Ectodermal cell (in vitro differentiated cells): Measurements from ENCODE around the gene ARSB.
"Not testable (repeated sequence)": the region's sequence is repeated elsewhere in the genome, so short reads cannot be mapped to it uniquely, and the experiment has no call there.

ENCODE experiments used
- H3K27ac ChIP-seq: 2 replicates; pipeline ENCODE4 v1.7.0; 2013; ENCODE audit warnings: mild to moderate bottlenecking, low read depth, low read length; ENCODE audit not compliant: insufficient read depth, poor library complexity, severe bottlenecking
- H3K27me3 ChIP-seq: 2 replicates; pipeline ENCODE4 v1.7.0; 2013; ENCODE audit warnings: mild to moderate bottlenecking, low read length; ENCODE audit not compliant: insufficient read depth, control insufficient read depth, poor library complexity, severe bottlenecking
- H3K36me3 ChIP-seq: one replicate; pipeline ENCODE4 v1.7.0; 2013; ENCODE audit warnings: low read length; ENCODE audit not compliant: control insufficient read depth, insufficient read depth
- H3K4me1 ChIP-seq: one replicate; pipeline ENCODE4 v1.7.0; 2013; ENCODE audit warnings: low read length; ENCODE audit not compliant: control insufficient read depth, insufficient read depth
- H3K4me3 ChIP-seq: 2 replicates; pipeline ENCODE4 v1.7.0; 2013; ENCODE audit warnings: low read depth, low read length, control low read depth; ENCODE audit not compliant: insufficient read depth
- H3K9me3 ChIP-seq: 2 replicates; pipeline ENCODE4 v1.7.0; 2013; ENCODE audit warnings: mild to moderate bottlenecking, low read length, moderate library complexity; ENCODE audit not compliant: control insufficient read depth
- WGBS, 2 experiments: methylation state at CpG; one replicate each; pipeline ENCODE4 v1.1.7; 2013; ENCODE audit warnings: missing lambda C conversion rate in 2 of 2; 5-methylcytosine and 5-hydroxymethylcytosine counted together

The ARSB gene

DNA sequence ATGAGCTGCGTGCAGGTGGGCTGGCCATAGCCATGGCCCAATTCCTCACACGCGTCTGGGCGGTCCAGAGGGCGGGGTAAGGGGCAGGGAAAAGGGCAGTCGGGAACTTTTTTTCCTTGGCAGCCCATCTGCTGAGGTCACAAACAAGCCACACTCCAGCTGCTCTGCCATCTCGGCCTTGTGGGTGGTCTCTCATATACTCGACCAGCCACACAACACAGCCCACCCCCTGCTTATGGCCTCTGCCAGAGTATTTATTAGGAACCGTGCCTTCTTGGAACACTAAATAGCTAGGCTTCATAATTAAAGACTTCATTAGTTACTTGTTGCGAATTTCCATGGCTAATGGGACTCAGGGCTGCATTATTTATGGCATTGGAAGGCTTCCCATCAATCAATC is 238.1 kb downstream of the ARSB start:
- Histone ChIP-seq H3K27me3 (no peaks in the 10 kb centered on the region), H3K27ac (no peak overlapping the region), H3K4me3 (no peak overlapping the region), H3K4me1 (peaks cover 9% of the 10 kb centered on the region), H3K36me3 (no peaks in the 10 kb centered on the region), H3K9me3 (no peaks in the 10 kb centered on the region)
- 66 to 75% methylated on average over 10 of the region's 10 CpGs for WGBS, 2 experiments

DNA sequence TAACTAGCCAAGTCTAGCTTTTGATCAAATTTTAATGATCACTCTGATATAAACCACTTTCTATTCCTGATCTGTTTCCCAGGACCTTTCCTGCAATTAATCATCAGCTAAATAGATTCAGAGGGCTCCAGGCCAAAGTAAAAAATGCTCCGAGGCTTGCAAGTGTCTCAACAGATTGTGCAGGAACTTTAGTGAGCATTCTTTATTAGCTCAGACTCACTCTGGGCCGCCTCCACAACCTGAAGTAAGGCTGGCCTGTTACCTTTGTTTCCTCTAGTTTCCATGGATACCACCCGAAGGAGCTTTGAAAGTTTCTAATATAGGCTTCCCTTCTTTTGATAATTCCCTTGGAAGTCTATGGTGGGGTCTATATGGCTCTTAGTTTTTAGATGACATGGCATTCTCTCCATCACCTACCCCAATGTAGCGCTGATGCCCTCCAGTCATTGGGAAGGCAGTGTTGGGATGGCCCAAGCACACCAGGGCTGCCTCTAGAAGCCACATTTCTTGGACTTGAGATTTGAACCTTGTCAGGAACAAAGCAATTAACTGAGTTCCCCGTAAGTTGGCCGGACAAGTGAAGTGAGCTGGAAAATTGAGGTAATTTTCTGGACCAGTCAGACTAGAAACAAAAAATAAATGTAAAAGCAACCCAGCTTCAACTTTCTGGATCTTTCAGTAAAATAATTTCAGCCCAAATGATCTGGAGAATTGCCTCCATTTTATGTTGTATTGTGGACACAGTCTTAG is 238.9 kb downstream of the ARSB start:
- H3K4me1 ChIP-seq: peaks cover 9% of the 10 kb centered on the region
- no peaks in the 10 kb centered on the region for H3K9me3 ChIP-seq
- no peaks in the 10 kb centered on the region for H3K27me3 ChIP-seq
- H3K27ac ChIP-seq: no peak overlapping the region
- no peak overlapping the region for H3K4me3 ChIP-seq
- no peaks in the 10 kb centered on the region for H3K36me3 ChIP-seq
- 78% methylated on average over 6 of the region's 6 CpGs for WGBS, 2 experiments

DNA sequence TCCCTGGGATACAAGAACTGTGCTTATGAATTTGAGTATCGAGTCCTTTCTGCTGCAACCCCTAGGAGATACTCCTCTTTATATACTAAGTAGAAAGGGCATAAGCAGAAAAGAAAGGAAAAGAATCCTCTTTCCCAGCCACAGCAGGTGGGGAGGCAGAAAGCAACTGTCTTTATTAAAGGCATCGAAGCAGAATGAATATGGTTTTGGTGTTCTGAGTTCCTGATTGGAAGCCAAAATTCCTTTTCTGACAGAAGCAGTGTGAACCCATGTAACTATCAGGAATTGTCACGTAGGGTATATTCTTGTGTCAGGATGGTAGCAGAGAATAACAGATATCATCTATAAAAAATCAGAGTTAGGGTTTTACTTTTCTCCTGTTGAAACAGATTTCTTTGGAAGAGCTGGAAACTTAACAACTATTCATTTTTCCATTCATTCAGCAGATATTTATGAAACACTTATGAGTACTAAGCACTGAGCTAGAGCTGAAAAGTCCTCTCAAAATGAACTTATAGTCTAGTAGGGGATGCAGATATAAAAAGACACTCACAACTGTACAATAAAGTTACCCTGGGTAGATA is 240.1 kb downstream of the ARSB start:
- Histone ChIP-seq H3K4me1 (peaks cover 9% of the 10 kb centered on the region), H3K27ac (no peak overlapping the region), H3K9me3 (no peaks in the 10 kb centered on the region), H3K27me3 (no peaks in the 10 kb centered on the region), H3K36me3 (no peaks in the 10 kb centered on the region), H3K4me3 (no peak overlapping the region)
- WGBS, 2 experiments: 70 to 72% methylated on average over 2 to 3 of the region's 3 CpGs

DNA sequence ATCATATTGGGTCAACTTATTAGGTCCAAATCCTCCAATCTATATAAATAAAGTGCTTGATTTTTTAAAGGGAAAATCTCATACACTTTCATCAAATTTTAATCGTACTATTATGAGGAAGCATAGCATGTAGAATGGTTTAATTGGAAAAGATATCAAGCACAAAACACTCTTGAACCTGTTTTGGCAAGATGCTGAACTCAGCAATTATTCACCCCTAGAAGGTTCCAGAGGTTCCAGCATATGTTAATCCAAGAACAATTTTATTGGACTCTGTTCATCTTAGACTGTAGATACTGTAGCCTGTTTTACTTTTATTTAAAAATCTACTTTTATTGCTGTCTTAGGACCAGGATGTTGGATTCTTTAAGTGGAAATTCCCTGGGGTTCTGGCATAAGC is 244.1 kb downstream of the ARSB start:
- no peaks in the 10 kb centered on the region for H3K27me3 ChIP-seq
- H3K36me3 ChIP-seq: no peaks in the 10 kb centered on the region
- no peak overlapping the region for H3K4me3 ChIP-seq
- H3K9me3 ChIP-seq: no peaks in the 10 kb centered on the region
- peaks cover 9% of the 10 kb centered on the region for H3K4me1 ChIP-seq
- WGBS, 2 experiments: 100% methylated on average over 1 of the region's 1 CpG; no CpG with 5 or more reads in 1 of the 2 experiments
- H3K27ac ChIP-seq: no peak overlapping the region

DNA sequence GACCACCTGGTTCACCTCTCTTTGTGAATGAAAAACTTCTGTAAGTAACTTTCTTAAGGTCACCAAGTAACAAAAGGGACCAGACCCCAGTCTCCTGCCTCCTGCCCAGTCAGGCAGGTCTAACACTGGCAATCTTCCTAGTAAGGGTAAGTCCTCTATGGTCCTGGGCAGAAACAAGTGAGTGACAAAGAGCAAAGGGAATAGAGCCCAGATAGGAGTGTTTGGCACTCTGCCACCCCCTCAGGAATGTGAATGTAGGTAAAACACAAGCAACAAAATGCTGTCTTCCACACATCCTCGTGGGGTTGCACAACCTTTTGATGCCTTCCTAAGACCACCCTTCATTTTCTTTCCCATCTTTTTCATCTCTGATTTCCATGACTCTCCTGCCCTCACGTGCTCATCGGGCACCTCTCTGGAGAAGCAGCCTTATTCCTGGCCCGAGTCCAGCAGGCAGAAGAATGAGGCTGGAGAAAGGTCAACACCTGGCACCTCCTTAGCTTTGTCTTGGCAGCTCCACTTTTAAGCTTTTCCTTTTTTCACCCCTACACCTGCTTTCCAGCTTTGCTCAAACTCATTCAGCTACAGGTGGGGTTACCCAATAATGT is 246.3 kb downstream of the ARSB start:
- Histone ChIP-seq H3K9me3 (no peaks in the 10 kb centered on the region), H3K27me3 (no peaks in the 10 kb centered on the region), H3K27ac (no peak overlapping the region), H3K4me3 (no peak overlapping the region), H3K4me1 (no peaks in the 10 kb centered on the region), H3K36me3 (no peaks in the 10 kb centered on the region)
- WGBS, 2 experiments: 90% methylated on average over 4 of the region's 4 CpGs

DNA sequence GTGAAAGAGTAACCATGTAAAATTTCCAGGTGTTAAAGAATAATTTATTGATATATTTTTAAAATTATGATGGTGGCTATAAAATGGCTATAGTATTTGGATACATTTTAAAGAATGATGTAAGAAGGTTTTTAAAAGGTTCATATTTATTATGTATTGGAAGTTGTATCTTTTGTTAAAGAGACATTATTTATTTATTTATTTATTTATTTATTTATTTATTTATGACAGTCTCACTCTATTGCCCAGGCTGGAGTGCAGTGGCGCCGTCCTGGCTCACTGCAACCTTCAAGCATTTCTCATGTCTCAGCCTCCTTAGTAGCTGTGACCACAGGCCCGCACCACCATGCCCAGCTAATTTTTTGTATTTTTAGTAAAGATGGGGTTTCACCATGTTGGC is 247.0 kb downstream of the ARSB start:
- WGBS, 2 experiments: 91 to 99% methylated on average over 3 of the region's 3 CpGs

DNA sequence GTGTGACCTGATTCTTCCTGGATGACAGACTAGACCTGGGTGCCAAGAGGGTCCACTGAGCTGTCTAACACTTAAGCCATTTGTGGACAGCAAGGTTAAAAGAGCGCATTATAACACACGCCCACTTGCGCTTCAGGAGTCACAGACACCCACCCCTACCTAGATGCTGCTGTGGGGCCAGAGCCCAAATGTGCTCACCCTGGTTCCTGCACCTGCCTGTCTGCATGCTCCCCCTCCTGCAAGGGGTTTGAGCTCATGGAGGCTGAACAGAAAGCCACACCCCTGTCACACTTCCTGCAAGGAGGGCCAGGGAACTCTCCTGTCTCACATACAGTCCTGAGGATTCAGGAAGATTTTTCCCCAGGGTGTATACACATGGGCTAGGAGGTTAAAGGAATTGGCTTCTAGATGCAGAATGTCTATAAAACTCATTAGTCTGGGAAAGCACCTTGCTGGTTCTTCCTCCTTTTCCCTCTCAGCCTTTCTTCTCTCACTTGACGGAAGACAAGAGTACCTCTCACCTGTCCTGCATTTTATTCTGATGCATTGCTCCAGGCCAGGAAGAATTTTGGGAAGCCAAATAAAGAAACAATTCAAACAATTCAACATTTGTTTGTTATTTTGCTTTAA is 249.2 kb downstream of the ARSB start:
- Histone ChIP-seq H3K27ac (no peak overlapping the region), H3K27me3 (no peaks in the 10 kb centered on the region), H3K4me3 (no peak overlapping the region), H3K36me3 (no peaks in the 10 kb centered on the region), H3K4me1 (peaks cover 8% of the 10 kb centered on the region), H3K9me3 (no peaks in the 10 kb centered on the region)
- 95 to 96% methylated on average over 4 of the region's 4 CpGs for WGBS, 2 experiments

More for the DNA sequence above, 247.0 kb downstream of the ARSB start:
- Histone ChIP-seq H3K36me3 (no peaks in the 10 kb centered on the region), H3K9me3 (no peaks in the 10 kb centered on the region), H3K27ac (no peak overlapping the region), H3K4me1 (no peaks in the 10 kb centered on the region), H3K27me3 (no peaks in the 10 kb centered on the region), H3K4me3 (no peak overlapping the region)

DNA sequence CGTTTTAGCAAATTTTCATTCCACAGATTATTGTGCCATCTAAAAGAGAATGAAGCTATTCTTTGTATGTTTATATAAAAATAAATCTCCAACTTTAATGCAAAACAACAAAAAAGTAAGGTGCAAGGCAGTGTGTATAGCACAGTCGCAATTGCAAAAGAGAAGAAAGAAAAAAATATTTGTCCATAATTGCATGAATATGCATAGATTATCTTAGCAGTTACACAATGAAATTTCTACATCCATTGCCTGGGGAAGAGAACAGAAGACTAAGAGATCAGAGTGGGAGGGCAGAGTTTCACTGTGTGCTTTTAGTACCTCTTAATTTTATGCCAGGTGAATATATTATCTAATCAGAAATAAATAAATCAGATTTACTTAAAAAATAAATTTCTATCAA is 250.2 kb downstream of the ARSB start:
- Histone ChIP-seq H3K27ac (no peak overlapping the region), H3K9me3 (no peaks in the 10 kb centered on the region), H3K36me3 (no peaks in the 10 kb centered on the region), H3K27me3 (no peaks in the 10 kb centered on the region), H3K4me1 (peaks cover 9% of the 10 kb centered on the region), H3K4me3 (no peak overlapping the region)
- no CpG with 5 or more reads among the region's 2 CpGs for WGBS, 2 experiments

DNA sequence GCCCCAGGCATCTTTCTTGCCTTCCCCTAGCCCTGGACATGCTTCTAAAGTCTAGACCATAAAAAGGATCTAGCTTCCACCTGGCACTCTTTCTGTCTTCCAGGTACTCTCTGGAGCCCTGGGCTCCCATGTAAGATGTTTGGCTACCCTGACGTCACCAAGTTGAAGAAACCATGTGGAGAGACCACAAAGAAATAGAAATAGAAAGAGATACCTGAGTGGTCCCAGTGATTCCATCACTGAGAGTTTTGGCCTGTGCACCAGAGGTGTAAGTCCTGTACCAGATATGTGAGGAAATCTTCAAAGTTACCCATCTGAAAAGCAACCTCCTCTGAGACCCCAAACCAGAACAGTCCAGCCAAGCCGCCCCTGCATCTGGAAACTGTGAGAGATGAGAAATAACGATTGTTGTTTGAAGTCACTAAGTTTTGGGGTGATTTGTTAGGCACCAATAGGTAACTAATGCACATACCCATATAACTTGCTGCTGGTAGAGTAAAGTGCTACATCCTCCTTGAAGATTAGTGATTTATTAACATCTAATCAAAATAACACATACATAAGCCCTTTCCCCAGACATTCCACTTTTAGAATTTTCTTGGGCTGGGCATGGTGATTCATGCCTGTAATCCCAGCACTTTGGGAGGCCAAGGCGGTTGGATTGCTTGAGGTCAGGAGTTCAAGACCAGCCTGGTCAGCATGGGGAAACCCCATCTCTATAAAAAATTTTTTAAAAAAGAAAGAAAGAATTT is 250.8 kb downstream of the ARSB start:
- Histone ChIP-seq H3K27ac (no peak overlapping the region), H3K4me3 (no peak overlapping the region), H3K4me1 (peaks cover 9% of the 10 kb centered on the region), H3K27me3 (no peaks in the 10 kb centered on the region), H3K36me3 (no peaks in the 10 kb centered on the region), H3K9me3 (no peaks in the 10 kb centered on the region)
- 89 to 100% methylated on average over 3 to 4 of the region's 4 CpGs for WGBS, 2 experiments

DNA sequence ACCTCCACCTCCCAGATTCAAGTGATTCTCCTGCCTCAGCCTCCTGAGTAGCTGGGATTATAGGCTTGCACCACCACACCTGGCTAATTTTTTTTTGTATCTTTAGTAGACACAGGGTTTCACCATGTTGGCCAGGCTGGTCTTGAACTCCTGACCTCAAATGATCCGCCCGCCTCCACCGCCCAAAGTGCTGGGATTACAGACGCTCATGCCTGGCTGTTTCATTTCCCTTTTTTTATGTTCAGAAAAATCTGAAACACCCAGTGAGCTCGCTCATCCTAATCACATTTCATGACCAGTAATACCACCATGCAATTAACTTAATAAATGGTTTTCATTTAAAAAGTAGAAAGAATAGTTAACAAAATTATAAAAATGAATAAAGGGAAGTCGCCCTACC is 252.4 kb downstream of the ARSB start:
- H3K27me3 ChIP-seq, H3K36me3 ChIP-seq, H3K4me3 ChIP-seq, H3K4me1 ChIP-seq, H3K27ac ChIP-seq, H3K9me3 ChIP-seq: not testable (repeated sequence)
- WGBS, 2 experiments: 95 to 99% methylated on average over 6 of the region's 6 CpGs
